TTC549 (cell line): ENCODE measurements around the gene TSPAN2.
A peak's percentile ranks its signal among the peaks of the same experiment; 100 is the strongest.

Source experiments
- FAIRE-seq: peaks from 2 replicates; lab custom pipeline; 2012; peaks lifted over from hg19 to GRCh38; lab: Jason Lieb, UNC

The TSPAN2 gene

GRCh38 chr1:115073298-115074087, 15.8 kb downstream of the TSPAN2 start:
- no peak for FAIRE-seq

DNA sequence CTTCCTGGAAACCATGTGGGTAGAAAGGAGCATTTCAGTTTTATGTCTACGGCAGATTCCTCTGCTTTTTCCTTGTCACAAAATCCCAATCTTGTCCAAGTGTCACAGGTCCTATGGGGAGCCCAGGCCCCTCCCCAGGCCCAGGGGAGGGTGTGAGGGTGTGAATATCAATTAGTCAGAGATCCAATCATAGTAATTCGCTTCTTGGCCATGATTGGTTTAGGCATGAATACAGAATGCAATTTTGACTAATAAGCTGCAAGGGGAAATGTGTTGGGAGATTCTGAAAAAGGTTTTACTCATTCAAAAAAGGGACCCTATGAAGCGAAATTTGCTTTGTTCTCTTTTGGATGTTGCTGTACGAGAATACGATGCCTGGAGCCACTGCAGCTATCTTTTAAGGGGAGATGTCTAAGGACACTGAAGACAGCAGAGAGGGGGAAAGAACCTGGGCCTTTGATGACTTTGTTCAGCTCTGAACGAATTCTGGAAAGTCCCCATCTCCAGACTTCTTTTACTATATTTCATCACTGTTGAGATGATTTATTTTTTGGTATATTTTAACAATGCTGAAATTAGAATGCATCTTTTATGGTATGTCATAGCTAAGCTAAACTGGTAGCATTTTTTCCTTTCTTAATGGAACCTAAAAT, 18.2 kb downstream of the TSPAN2 start:
- FAIRE-seq = no peak

DNA sequence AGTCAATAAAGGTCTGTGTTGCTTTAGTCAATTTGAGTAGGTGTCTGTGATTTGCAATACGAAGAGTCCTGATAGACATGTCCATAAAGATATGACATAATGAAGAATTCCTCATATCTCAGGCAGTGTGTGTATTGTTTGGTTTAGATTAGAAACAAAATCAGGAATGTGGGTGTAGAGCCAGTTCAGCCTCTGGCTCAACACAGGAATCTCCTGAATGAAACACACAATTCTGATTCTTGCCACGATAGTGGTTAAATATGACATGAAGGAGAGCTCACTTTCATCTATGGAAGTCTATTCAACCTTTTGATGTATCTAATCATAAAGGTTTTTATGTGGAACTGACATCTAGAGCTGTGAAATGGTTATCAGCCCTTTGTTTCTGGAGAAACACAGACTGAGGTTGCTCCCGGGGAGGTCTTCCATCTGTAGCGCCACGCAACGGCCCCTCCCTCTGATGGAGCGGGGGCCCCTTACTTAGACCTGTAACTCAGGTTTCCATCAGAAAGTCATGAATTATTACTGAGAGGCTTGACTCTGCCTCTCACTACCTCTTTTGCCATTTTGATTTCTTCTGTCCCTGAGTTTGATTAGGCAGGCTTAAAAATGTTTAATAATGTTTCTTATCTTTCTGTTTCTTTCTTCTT, 19.5 kb downstream of the TSPAN2 start:
- no peak for FAIRE-seq

DNA sequence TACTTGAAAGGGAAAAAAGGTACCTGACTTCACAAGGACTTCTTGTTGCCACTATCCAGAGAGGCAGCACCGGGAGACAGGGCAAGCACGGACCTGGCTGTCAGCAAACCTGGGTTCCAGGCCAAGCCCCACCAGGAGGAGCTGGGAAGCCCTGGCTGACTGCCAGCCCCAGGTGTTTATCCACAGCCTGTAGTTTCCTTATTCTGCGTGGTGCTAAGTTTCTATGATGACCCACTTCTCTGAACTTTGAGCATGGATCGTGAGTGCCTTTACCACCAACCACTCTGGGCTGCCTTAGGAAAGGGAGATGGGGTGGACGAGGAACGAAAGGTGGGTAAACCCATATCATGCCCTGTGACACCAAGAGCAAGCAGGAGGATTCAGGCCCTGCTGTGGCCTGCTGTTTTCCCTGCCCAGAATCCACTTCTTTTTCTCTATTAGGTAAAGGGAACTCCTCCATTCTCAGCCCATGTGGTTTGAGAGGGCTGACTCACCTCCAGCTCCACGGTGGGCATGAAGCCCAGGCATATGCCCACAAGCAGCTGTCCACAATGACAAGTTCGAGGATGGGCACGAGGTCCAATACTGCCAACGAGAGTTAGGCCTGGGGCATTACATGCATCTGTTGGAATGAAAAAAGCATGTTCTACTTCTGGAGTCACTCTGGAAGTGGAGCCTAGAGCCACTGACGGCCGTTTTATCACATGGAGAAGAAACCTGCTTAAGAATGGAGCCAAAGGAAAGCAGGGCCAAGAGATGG, 20.3 kb downstream of the TSPAN2 start:
- no peak for FAIRE-seq

- no peak for FAIRE-seq
Observed at GRCh38 chr1:115067161-115067859, 22.0 kb downstream of the TSPAN2 start.

GRCh38 chr1:115065021-115065420, 24.3 kb downstream of the TSPAN2 start:
- FAIRE-seq = no peak

DNA sequence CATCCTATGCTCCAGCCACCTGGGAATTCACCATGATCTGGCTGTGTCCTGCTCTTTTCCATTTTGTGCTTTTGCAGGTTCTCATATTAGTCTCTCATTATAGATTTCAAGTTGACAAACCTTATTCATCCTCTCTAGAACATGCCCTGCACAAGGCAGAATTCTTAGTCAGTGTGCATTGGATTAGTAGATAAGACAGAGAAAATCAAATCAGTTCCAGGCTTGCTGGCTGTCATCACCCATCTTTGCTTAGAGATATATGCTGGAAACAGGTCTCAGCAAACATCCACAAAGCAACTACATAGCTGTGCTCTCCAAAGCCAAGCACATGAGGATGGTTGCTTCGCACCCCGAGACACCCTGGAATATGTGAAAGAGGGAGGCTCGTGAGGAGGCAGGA, 24.8 kb downstream of the TSPAN2 start:
- no peak for FAIRE-seq

DNA sequence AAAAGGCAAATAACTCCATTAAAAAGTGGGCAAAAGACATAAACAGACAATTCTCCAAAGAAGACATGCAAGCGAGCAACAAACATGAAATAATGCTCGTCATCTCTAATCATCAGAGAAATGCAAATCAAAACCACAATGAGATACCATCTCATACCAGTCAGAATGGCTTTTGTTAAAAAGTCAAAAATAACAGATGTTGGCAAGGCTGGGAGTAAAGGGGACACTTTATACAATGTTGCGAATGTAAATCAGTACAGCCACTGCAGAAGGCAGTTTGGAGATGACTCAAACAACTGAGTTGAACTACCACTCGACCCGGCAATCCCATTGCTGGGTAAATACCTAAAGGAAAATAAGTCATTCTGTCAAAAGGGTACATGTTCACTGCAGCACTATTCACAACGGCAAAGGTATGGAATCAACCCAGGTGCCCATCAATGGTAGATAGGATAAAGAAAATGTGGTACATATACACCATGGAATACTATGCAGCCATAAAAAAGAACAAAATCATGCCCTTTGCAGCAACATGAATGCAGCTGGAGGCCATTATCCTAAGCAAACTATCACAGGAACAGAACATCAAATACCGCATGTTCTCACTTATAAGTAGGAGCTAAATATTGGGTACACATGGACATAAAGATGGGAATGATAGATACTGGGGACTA, 25.9 kb downstream of the TSPAN2 start:
- FAIRE-seq = no peak

DNA sequence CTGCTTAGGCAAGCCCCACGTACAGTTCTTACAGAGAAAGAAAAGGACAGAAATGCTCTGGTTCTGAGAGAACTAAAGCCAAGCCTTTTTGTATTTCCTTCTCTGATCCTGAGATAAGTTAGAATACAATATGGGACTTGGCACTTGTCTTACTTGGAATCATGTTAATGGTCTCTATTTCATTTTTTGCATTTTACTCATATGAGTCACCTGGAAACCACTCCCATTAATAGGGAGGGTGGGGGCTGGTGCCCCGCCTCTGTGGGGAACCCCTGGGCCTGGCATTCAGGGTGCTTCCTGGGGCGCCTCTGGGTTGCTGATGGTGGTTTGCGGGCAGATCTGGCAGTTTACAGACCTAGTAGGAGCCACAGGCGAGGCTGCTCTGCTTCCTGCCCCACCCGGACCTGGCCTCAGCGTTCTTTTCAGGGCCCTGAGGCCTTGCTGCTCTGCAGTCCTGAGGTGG, 26.7 kb downstream of the TSPAN2 start:
- no peak for FAIRE-seq

DNA sequence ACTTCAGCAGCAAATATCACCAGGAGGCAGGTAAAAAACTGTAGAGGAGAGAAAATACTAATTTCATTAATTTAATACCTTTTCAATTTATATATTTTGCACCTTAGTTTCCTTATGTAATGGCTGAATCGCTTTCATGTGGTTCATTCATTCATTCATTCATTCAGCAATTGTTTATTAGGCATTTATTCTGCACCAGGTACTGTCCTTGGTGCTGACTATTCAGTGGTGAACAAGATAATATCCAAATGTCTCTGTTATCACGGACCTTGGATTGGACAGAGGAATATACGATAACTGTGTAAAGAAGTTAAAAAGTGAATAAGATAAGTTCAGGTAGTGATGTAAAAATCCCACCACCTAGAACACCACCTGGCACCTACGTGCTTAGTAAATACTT, 28.8 kb downstream of the TSPAN2 start:
- FAIRE-seq = no peak

GRCh38 chr1:115059316-115059715, 30.0 kb downstream of the TSPAN2 start:
- FAIRE-seq = no peak

- no peak for FAIRE-seq
Observed at GRCh38 chr1:115057661-115058254, 31.5 kb downstream of the TSPAN2 start.

- no peak for FAIRE-seq
Observed at GRCh38 chr1:115056395-115056798, 32.9 kb downstream of the TSPAN2 start.

DNA sequence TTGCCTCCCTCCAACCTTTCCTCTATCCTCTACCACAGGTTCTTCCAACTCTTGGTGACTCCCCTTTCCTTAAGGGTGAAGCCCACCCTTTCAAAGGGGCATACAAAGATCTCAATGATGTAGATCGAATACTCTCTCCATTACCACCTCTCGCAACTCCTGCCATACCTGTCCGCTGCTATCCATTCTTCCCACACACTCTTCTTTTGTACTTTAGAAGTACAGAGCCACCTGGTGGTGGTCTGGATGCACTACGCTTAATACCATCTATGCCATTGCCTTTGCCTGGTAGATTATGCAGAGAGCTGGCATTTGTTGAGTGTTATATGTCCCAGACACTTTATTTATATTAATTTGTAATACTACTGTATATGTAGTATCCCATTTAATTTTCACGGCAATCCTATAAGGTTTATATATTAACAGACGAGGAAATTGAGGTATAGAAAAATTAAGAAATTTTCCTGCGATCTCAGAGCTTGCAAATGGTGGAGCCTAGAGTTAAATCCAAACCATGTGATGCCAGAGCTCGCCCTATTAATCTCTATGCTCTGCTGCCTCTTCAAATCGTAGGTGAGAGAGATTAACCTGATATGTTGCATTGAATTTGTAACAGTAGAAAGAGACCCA, 36.7 kb downstream of the TSPAN2 start:
- peak; percentile 51 for FAIRE-seq

DNA sequence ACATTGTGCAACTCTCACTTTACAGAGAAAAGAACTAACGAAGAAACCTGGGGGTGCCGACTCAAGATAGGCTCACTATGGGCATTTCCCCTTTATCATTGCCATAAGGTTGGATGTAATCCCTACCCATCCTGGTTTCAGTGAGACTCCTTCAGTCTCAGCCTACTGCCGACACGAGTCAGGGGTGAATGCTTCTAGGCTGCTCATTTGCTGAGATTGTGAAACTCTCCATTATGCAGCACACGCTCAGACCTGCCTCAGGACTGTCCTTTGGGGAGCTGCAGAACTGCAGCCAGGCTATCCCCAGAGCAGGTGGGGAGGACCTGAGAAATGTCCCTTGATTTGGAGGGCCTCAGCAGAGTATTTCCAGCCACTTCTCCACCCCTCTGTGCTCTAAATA, 37.5 kb downstream of the TSPAN2 start:
- no peak for FAIRE-seq

GRCh38 chr1:115046751-115047150, 42.6 kb downstream of the TSPAN2 start:
- FAIRE-seq = no peak

DNA sequence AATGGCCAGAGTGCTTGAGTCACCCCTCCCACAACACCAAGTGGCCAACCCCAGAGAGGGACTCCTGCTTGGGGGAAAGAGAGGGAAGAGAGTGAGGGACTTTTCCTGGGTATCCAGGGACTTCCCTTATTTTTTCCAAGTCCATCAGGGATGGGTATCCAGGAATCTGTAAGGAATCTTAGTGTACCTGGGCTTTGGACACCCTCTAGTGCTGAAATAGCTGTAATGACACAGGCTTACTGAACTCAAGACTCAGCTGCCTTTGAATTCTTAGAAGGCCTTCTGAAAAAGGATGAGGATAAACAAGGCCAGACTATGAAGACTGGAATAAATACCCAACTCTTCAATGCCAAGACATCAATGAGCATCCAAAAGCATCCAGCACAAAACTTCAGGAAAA, 47.6 kb downstream of the TSPAN2 start:
- FAIRE-seq = no peak

DNA sequence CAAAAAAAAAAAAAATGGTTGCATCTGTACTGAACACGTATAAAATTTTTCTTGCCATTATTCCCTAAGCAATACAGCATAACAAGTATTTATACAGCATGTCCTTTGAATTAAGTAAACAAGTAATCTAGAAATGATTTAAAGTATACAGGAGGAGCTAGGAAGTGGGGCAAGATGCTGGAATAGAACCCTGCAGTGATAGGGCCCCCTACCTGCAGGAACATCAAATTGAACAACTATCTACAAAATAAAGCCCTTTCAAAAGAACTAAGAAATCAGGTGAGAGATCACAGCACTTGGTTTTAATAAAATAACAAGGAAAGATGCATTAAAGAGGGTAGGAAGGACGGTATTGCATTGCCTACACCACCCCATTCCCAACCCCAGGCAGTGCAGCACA, 48.8 kb downstream of the TSPAN2 start:
- FAIRE-seq = no peak

DNA sequence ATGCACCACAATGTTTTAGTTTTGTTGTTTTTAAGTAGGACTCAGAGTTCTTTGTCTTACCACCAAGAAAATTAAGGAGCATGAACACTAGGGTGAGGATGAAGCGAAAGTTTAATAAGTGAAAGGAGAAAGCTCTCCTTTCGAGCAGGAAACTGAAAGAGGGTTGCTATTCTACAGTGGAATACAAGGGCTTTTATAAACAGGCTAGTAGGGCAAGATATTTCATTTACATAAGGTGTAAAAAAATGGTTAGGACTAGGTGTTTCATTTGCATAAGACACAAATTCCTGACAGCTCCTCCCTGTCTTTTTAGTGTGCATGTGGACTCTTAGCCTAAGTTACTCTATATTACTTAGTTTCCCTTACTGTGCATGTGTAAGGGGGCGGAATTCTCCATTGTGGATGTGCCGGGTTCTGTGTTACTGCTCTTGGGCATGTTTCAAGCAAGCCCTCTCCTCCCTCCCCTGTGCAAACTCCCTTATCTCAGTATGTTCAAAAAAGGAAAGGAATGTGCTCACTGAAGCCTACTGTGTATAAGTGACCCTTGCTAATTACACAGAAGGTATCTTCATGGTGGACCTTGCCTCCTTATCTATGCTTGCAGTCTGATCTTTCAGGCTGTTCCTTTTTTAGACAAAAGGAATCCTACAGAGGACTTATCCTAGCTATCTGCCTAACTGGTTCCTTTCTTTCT, 52.3 kb downstream of the TSPAN2 start:
- no peak for FAIRE-seq

DNA sequence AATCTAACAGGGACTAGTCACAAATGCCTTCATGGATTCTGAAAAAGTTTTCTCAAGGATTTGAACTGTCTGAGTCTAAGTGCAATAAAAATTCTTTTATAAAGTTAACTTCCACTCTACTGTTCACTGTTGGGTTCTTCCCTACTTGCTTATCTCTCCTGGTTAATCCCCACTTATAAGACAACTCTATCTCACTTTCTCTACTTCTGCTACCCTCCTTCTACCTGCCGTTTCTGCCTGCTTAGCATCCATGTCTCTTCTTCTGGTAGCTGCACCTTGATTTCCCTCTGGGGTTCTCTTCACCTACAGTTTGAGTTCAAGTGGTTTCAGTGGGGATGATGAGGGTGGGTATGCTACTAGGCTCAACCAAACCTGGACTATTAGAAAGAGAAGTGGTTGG, 53.7 kb downstream of the TSPAN2 start:
- no peak for FAIRE-seq
